H54 (cell line): ENCODE results near the gene PPP2R5C.

Experiments
- DNase-seq: peaks from one replicate; pipeline ENCODE4 v3.0.0; 2011; ENCODE audit warnings: low spot score, mixed read lengths; ENCODE audit not compliant: insufficient read length
- FAIRE-seq: peaks from 3 replicates; lab custom pipeline; 2011; peaks lifted over from hg19 to GRCh38; lab: Jason Lieb, UNC
- POLR2A ChIP-seq: IDR thresholded peaks from 2 replicates; pipeline ENCODE4 v1.6.1; 2011; ENCODE audit warnings: low read depth, mild to moderate bottlenecking, low read length

PPP2R5C gene

DNA sequence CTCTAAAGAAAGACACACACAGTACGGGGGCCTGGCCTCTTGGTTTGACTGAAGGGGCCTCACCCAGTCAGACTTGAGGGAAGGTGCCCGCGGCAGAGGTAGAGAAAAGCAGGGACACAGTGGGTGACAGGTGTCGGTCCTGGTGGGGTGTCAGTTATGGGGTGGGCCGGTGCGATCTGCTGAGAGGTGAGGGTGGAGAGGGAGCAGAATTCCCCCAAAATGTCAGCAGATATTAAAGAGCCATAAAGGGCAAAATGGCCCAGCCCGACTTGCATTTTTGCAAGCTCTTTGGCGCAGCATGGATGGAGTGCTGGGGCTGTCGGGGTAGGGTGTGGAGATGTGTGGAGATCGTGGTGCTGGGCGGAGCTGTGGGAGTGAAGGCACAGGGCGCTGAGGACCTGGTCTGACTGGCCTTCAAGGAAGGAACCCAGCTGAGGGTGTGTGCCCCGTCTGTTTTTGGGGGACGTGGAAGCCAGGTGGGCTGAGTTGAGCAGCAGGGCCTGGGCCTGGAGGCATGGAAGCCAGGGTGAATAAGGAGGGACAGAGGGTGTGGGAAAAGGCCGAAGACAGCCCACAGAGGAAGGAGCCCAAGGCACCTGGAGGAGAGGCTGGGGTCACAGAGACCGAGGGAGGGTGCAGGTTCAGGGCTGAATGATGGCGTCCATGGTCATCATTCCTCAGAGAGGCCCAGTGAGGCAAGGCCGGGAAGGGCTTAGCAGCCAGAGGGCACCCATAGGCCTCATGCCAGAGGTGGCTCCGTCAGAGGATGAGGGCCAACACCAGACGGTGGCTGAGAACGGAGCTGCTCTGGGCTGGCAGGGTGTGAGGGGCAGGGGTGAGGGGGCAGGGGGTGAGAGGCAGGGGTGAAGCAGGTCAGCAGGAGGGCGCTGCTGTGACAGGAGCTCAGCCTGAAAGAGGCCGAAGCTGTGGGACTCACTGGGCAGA, 154.6 kb downstream of the PPP2R5C start:
- no peak for FAIRE-seq
- TF ChIP-seq POLR2A = no peak

DNA sequence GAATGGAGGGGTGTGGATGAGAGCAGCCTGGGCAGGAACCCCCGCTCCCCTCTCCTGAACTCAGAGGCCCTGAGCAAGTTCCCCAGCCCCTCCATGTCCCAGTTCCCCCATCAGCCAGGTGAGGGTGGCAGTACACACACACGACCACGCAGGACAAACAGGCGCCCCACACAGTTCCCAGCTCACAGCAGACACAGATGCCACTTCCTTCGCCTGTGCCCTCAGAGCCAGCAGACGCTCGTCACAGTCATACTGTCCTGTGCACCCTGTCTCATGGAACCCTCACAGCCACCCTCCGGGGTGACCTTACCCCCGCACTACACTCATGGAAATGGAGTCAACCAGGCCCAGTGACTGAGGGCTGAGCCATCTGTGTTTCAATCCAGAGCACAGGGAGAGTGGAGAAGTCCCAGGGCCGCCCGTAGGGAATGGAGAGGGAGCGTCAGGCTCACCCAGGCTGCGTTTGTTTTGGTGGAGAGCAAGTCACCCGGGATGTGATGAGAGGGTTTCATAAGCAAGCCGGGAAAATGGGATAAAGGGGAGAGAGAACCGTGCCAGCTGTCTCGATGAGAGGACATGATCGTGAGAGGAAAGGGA, 155.4 kb downstream of the PPP2R5C start:
- no peak for TF ChIP-seq POLR2A
- no peak for FAIRE-seq

More for the DNA sequence above, 154.6 kb downstream of the PPP2R5C start:
- DNase-seq = no peak

GRCh38 chr14:101917413-101918017, 156.0 kb downstream of the PPP2R5C start:
- no peak for TF ChIP-seq POLR2A
- FAIRE-seq = no peak
- no peak for DNase-seq

More for the DNA sequence above, 155.4 kb downstream of the PPP2R5C start:
- DNase-seq = no peak

GRCh38 chr14:101918065-101918989, 156.8 kb downstream of the PPP2R5C start:
- no peak for TF ChIP-seq POLR2A
- no peak for DNase-seq
- FAIRE-seq = no peak

- no peak for DNase-seq
- no peak for FAIRE-seq
- TF ChIP-seq POLR2A = no peak
Observed at GRCh38 chr14:101920271-101920670, 158.8 kb downstream of the PPP2R5C start.

DNA sequence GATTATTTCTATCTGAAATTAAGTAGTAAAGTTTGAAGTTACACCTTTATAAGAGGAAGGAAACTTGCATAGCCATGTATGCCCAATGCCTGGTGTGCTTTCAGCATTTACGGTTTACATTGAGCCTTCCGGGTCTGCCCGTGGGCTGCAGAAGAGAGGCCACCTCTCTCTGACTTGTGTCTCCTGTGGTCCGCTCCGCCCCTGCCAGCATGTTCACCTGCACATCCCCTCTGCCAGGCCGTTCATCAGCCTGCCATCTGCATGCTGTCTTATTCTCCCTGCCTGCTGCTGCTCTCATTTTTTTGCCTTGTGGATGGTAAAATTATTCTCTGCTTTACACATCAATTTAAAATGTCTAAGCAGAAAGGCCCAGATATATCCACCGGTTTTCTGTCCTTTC, 161.4 kb downstream of the PPP2R5C start:
- no peak for DNase-seq
- no peak for FAIRE-seq
- no peak for TF ChIP-seq POLR2A

DNA sequence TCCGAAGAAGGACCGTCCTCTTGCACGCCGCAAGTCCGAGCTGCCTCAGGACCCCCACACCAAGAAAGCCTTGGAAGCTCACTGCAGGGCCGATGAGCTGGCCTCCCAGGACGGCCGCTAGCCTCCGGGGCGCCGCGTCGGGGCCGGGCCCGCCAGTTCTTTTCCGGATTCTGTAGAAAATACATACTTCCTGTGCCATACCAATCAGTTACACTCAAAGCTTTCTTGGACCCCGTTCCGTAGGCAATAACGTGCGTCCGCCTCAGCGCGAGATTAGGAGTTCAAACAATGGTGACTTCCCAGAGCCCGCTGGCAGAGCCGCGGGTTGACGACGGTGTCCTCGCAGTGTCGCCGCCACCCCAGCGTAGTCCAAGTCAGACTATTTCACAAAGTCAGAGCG, 163.6 kb downstream of the PPP2R5C start:
- no peak for TF ChIP-seq POLR2A
- DNase-seq = no peak
- FAIRE-seq = no peak

DNA sequence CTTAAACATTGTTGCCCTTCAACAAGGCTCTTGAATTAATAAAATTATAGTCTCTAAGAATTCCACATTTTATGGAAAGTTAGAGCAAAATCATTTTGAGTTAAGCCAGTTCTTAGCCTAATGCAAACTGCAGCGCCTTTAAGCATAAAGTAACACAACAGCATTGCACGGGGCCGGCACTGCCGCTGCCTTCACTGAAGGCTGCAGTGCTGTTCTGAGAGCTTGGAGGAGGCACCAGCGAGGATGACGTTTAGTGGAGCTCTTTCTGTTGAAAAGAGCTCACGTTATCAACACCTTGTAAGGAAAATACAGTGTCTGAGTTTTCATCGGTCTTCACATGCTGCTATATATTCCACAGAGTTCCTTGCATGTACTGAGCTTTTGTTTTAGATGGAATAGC, 164.6 kb downstream of the PPP2R5C start:
- no peak for TF ChIP-seq POLR2A
- no peak for FAIRE-seq
- DNase-seq = no peak

GRCh38 chr14:101926620-101927019, 165.1 kb downstream of the PPP2R5C start:
- TF ChIP-seq POLR2A = no peak
- no peak for DNase-seq
- no peak for FAIRE-seq

GRCh38 chr14:101927859-101928258, 166.3 kb downstream of the PPP2R5C start:
- TF ChIP-seq POLR2A = no peak
- DNase-seq (no peak), FAIRE-seq (no peak)

DNA sequence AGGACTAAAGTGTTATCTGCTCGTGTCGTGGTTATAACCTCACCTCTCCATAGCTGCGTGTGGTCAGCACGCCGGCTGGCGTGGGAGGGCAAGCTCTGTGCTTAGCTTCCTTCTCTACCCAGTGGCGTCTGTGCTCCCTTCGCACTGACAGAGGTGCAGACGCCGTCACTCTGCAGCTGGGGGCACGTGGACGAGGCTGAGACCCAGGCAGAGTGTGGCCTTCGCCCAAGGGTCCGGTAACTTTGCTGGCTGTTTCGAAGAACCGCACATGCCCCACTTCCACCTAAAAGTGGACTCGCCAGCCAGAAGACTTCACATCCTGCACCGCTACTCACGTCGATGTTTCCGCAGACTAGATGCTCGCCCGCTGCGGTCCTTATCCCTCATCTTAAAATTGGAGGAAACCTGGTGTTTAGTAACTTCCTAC, 166.9 kb downstream of the PPP2R5C start:
- FAIRE-seq (no peak), DNase-seq (no peak)
- no peak for TF ChIP-seq POLR2A

GRCh38 chr14:101929096-101929495, 167.6 kb downstream of the PPP2R5C start:
- no peak for DNase-seq
- no peak for TF ChIP-seq POLR2A
- FAIRE-seq = no peak

DNA sequence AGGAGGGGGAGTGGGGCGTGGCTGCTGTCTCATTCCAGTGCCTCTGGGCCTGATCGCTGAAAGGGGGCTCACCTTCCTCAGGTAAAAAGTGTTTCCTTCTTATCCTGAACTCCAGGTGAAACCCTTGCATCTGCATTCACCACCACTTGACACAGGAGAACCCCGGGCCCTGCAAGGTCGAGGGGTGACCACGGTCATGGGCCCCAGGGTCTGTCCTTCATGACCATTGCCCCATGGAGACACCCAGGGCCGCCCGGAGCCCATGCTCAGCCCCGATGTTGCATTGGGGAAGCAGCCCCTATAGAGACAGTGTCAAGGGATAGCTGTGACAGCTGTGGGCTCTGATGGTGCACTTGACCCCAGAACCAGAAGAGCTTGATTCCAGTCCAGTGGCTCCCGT, 168.4 kb downstream of the PPP2R5C start:
- no peak for TF ChIP-seq POLR2A
- no peak for FAIRE-seq
- DNase-seq = no peak
